T-helper 9 cell (primary cell): ENCODE results near the gene RTF2.
"Not testable (repeated sequence)": the region's sequence is repeated elsewhere in the genome, so short reads cannot be mapped to it uniquely, and the experiment has no call there.

Source experiments
- DNase-seq: peaks from one replicate; pipeline ENCODE4 v3.0.0-alpha.2; 2020

Gene RTF2

DNA sequence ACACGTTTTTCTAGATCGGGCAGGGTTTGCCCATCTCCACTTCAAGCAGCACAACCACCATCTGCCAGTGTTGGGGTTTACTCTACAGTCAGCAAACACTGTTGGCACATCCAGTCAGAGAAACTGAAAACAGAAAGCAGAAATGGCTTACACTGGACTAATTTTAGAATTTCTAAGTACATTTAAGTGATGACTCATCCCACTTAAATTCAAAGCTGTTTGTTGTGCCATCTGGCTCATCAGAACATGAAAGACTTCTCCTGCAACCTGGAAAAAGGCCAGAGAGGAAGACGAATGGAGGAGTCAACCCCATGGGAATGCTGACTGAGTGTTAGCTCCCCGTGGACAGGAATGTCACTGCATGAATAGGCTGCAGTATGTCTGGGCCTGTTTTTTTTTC is 86.4 kb downstream of the RTF2 start:
- DNase-seq: no peak

DNA sequence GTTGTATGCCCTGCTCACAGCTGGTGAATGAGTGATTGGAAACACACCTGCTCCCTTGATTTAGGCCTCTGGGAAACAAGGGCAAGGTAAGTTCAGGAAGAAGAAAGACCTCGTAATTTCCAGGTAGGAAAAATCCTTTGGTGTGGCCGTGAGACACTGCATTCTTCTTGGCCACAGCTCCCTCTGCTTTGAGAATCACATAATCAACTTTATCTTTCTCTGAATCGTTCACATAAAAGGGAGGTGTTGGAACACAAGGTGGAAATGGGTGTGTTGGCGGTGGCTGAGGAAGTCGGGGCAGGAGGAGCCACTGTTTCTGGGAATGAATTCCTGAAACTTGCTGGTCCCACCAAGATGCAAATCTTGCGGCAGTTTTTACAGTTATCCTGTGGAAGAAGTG is 90.5 kb downstream of the RTF2 start:
- no peak for DNase-seq

DNA sequence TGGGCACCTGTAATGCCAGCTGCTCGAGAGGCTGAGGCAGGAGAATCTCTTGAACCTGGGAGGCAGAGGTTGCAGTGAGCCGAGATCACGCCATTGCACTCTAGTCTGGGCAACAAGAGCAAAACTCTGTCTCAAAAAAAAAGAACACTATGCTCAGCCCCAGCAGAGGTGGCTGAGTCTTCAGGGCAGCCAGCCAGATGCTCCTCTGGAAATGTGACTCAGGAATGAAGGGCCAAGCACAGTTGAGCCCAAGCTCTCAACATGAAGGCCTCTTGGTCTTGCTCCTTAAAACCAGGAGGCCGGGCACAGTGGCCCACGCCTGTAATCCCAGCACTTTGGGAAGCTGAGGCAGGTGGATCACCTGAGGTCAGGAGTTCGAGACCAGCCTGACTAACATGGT is 96.1 kb downstream of the RTF2 start:
- not testable (repeated sequence) for DNase-seq

DNA sequence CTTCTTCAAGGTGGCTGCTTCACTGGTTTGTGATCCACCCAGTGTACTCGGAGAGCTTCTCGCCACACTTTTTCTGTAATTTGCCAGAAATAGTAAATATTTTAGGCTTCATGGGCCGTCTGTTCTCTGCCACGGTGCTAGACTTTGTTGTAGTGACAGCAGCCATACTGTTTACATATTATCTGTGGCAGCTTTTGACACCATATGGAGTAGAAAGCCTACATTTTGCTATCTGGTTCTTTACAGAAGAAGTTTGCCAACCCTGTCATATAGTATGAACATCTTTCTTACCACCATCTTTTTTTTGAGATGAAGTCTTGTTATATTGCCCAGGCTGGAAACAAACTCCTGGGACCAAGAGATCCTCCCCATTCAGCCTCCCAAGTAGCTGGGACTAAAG is 97.1 kb downstream of the RTF2 start:
- DNase-seq: no peak

DNA sequence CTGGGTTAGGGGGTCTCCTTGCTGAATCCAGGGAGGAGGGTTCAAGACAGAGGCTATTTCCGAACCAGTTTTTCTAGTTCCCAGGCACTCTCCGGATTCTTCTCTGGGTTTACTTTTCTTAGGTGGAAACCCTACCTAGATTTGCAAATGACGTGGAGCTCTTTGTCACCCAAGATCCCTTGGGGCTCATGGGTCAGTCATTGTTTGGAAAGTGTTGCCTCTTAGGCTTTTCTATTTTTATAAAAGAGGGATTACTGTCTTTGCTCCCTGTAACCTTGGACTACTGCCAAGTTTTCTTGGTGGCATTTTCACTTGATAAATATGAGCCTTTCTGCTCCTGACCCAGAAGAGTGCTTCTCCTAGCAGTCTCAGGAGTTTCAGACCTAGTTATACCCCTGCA is 98.2 kb downstream of the RTF2 start:
- no peak for DNase-seq
